Mucosa of rectum (tissue), 2 donors: ENCODE data around the gene SYT8.

Experiments
- H3K27ac ChIP-seq, 2 donors: one replicate each; pipeline ENCODE4 v1.7.0; 2013; ENCODE audit warnings: inconsistent platforms in 2 of 2, low read depth in 2 of 2, low read length in 2 of 2
- H3K27me3 ChIP-seq, 2 donors: one replicate each; pipeline ENCODE4 v1.7.0; 2013; ENCODE audit warnings: low read length in 2 of 2; ENCODE audit not compliant: control insufficient read depth in 2 of 2, insufficient read depth in 2 of 2
- H3K36me3 ChIP-seq, 2 donors: one replicate each; pipeline ENCODE4 v1.7.0; 2013; ENCODE audit warnings: low read length in 2 of 2; ENCODE audit not compliant: control insufficient read depth in 2 of 2, insufficient read depth in 2 of 2
- H3K4me1 ChIP-seq, 2 donors: one replicate each; pipeline ENCODE4 v1.7.0; 2013; ENCODE audit warnings: low read length in 2 of 2, mild to moderate bottlenecking in 1 of 2; ENCODE audit not compliant: control insufficient read depth in 2 of 2, insufficient read depth in 2 of 2
- H3K4me3 ChIP-seq, 2 donors: one replicate each; pipeline ENCODE4 v1.7.0; 2013; ENCODE audit warnings: low read length in 2 of 2
- H3K9ac ChIP-seq, 2 donors: one replicate each; pipeline ENCODE4 v1.7.0; 2013; ENCODE audit warnings: low read length in 2 of 2, low read depth in 1 of 2, mild to moderate bottlenecking in 1 of 2
- H3K9me3 ChIP-seq, 2 donors: one replicate each; pipeline ENCODE4 v1.7.0; 2013; ENCODE audit warnings: low read length in 2 of 2; ENCODE audit not compliant: control insufficient read depth in 2 of 2
- donor health status: healthy.
- donor health status: Normal muscosa, but diverticular disease.

SYT8 gene

GRCh38 chr11:1867381-1867780 lies 32.6 kb downstream of the SYT8 start:
- Histone ChIP-seq H3K27me3 (peaks cover 0 to 5% of the 10 kb centered on the region in 2 donors), H3K4me3 (no peak overlapping the region), H3K36me3 (no peaks in the 10 kb centered on the region), H3K4me1 (peaks cover 20 to 21% of the 10 kb centered on the region in 2 donors), H3K9ac (no peak overlapping the region), H3K9me3 (no peaks in the 10 kb centered on the region), H3K27ac (no peak overlapping the region)

GRCh38 chr11:1868056-1868635 lies 33.4 kb downstream of the SYT8 start:
- Histone ChIP-seq H3K4me3 (peak overlapping the region in 1 of 2 donors; percentile 57), H3K9me3 (no peaks in the 10 kb centered on the region), H3K4me1 (peaks cover 18 to 20% of the 10 kb centered on the region in 2 donors), H3K9ac (peak overlapping the region in 1 of 2 donors; percentile 30), H3K36me3 (no peaks in the 10 kb centered on the region), H3K27ac (peak overlapping the region; percentile 57 to 76), H3K27me3 (peaks cover 0 to 5% of the 10 kb centered on the region in 2 donors)

GRCh38 chr11:1868636-1869291 lies 34.0 kb downstream of the SYT8 start:
- Histone ChIP-seq H3K36me3 (no peaks in the 10 kb centered on the region), H3K4me1 (peaks cover 12 to 15% of the 10 kb centered on the region in 2 donors), H3K9me3 (no peaks in the 10 kb centered on the region), H3K27ac (peak overlapping the region; percentile 57 to 76), H3K9ac (peak overlapping the region in 1 of 2 donors; percentile 19), H3K27me3 (peaks cover 0 to 5% of the 10 kb centered on the region in 2 donors), H3K4me3 (peak overlapping the region; percentile 47 to 57)

GRCh38 chr11:1869427-1870325 lies 34.9 kb downstream of the SYT8 start:
- H3K36me3 ChIP-seq = no peaks in the 10 kb centered on the region
- peak overlapping the region; percentile 58 to 76 for H3K27ac ChIP-seq
- peaks cover 9 to 13% of the 10 kb centered on the region in 2 donors for H3K4me1 ChIP-seq
- H3K9ac ChIP-seq = peak overlapping the region; percentile 3 to 19
- peak overlapping the region; percentile 47 to 57 for H3K4me3 ChIP-seq
- no peaks in the 10 kb centered on the region for H3K9me3 ChIP-seq
- peaks cover 0 to 5% of the 10 kb centered on the region in 2 donors for H3K27me3 ChIP-seq

- Histone ChIP-seq H3K27ac (peak overlapping the region; percentile 58 to 76), H3K9ac (peak overlapping the region in 1 of 2 donors; percentile 51), H3K4me3 (peak overlapping the region; percentile 47 to 57)
Observed at GRCh38 chr11:1870326-1870696, 35.5 kb downstream of the SYT8 start.

GRCh38 chr11:1870721-1871466 lies 36.1 kb downstream of the SYT8 start:
- peaks cover 0 to 13% of the 10 kb centered on the region in 2 donors for H3K4me1 ChIP-seq
- H3K4me3 ChIP-seq = peak overlapping the region; percentile 47 to 57
- peak overlapping the region; percentile 61 to 76 for H3K27ac ChIP-seq
- H3K9me3 ChIP-seq = no peaks in the 10 kb centered on the region
- no peaks in the 10 kb centered on the region for H3K36me3 ChIP-seq
- peak overlapping the region in 1 of 2 donors; percentile 56 for H3K9ac ChIP-seq
- peaks cover 0 to 5% of the 10 kb centered on the region in 2 donors for H3K27me3 ChIP-seq

More at GRCh38 chr11:1870326-1870696, 35.5 kb downstream of the SYT8 start:
- Histone ChIP-seq H3K27me3 (peaks cover 0 to 5% of the 10 kb centered on the region in 2 donors), H3K36me3 (no peaks in the 10 kb centered on the region), H3K9me3 (no peaks in the 10 kb centered on the region), H3K4me1 (peaks cover 3 to 13% of the 10 kb centered on the region in 2 donors)

GRCh38 chr11:1871531-1871930 lies 36.7 kb downstream of the SYT8 start:
- H3K4me3 ChIP-seq = peak overlapping the region; percentile 47 to 57
- no peaks in the 10 kb centered on the region for H3K9me3 ChIP-seq
- peaks cover 0 to 13% of the 10 kb centered on the region in 2 donors for H3K4me1 ChIP-seq
- H3K27ac ChIP-seq = peak overlapping the region; percentile 61 to 76
- H3K9ac ChIP-seq = peak overlapping the region in 1 of 2 donors; percentile 56
- H3K36me3 ChIP-seq = no peaks in the 10 kb centered on the region
- H3K27me3 ChIP-seq = peaks cover 0 to 5% of the 10 kb centered on the region in 2 donors

GRCh38 chr11:1872267-1872985 lies 37.6 kb downstream of the SYT8 start:
- peak overlapping the region; percentile 42 to 76 for H3K27ac ChIP-seq

More at GRCh38 chr11:1872267-1872985, 37.6 kb downstream of the SYT8 start:
- H3K4me3 ChIP-seq = peak overlapping the region in 1 of 2 donors; percentile 57
- no peaks in the 10 kb centered on the region for H3K9me3 ChIP-seq
- H3K4me1 ChIP-seq = peaks cover under 1 to 14% of the 10 kb centered on the region in 2 donors
- H3K9ac ChIP-seq = peak overlapping the region in 1 of 2 donors; percentile 56
- H3K27me3 ChIP-seq = peaks cover 0 to 5% of the 10 kb centered on the region in 2 donors
- no peaks in the 10 kb centered on the region for H3K36me3 ChIP-seq
